Measurements from ENCODE around the gene MBP. TPM values are rescaled to one million over a fixed set of nuclear protein-coding genes. Genes with fewer than 3 reads are reported as not detected.

Gene MBP
- total and polyA plus RNA-seq, 2 donors (not counting 3 experiments of a cell fraction or from before 2014, with no cell fraction given) = 1.7 to 2.3 TPM

- TF ChIP-seq MAX (IDR thresholded peaks at IDR 0.05; ENCODE audit: insufficient read depth, insufficient read length) (no peak), MYC (IDR thresholded peaks at IDR 0.05; ENCODE audit: low read depth, low read length) (no peak), POLR2A (IDR thresholded peaks at IDR 0.05; ENCODE audit: low read depth, low read length) (no peak), GATA2 (IDR thresholded peaks at IDR 0.05; ENCODE audit: insufficient read depth, insufficient read length, low read depth, low read length) (no peak), POLR2AphosphoS5 (IDR thresholded peaks at IDR 0.05; ENCODE audit: insufficient read depth, low read depth, low read length) (no peak), FOS (IDR thresholded peaks at IDR 0.05; ENCODE audit: borderline replicate concordance, insufficient read depth, low read length) (no peak), JUN (IDR thresholded peaks at IDR 0.05; ENCODE audit: borderline replicate concordance, insufficient read depth, insufficient read length, low read depth) (no peak), EZH2 (IDR thresholded peaks at IDR 0.05; ENCODE audit: borderline replicate concordance, low read depth, low read length, severe bottlenecking) (no peak)
- TF ChIP-seq, protein P1, sequence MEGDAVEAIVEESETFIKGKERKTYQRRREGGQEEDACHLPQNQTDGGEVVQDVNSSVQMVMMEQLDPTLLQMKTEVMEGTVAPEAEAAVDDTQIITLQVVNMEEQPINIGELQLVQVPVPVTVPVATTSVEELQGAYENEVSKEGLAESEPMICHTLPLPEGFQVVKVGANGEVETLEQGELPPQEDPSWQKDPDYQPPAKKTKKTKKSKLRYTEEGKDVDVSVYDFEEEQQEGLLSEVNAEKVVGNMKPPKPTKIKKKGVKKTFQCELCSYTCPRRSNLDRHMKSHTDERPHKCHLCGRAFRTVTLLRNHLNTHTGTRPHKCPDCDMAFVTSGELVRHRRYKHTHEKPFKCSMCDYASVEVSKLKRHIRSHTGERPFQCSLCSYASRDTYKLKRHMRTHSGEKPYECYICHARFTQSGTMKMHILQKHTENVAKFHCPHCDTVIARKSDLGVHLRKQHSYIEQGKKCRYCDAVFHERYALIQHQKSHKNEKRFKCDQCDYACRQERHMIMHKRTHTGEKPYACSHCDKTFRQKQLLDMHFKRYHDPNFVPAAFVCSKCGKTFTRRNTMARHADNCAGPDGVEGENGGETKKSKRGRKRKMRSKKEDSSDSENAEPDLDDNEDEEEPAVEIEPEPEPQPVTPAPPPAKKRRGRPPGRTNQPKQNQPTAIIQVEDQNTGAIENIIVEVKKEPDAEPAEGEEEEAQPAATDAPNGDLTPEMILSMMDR (IDR thresholded peaks at IDR 0.05; ENCODE audit: extremely low read depth in 1 of 2, insufficient read depth in 1 of 2, low read depth in 1 of 2, low read length in 2 of 2) = no peak
- FAIRE-seq (no peak), DNase-seq (ENCODE audit: low read depth, low spot score) (no peak)
- Histone ChIP-seq H3K9ac (replicated peaks; ENCODE audit: extremely low read depth, insufficient read depth, low read length) (no peak overlapping the region), H3K27ac (ENCODE audit: insufficient read depth, low read depth, low read length) (no peak overlapping the region), H3K4me1 (ENCODE audit: control insufficient read depth, extremely low read depth, insufficient read depth, low read length) (no peaks in the 10 kb centered on the region), H3K27me3 (ENCODE audit: control insufficient read depth in 2 of 2, insufficient read depth in 2 of 2, low read length in 2 of 2) (no peaks in the 10 kb centered on the region), H3K36me3 (ENCODE audit: control insufficient read depth in 2 of 2, extremely low read depth in 1 of 2, insufficient read depth in 2 of 2, low read length in 2 of 2) (peaks cover 0 to 10% of the 10 kb centered on the region in 2 experiments), H2AFZ (ENCODE audit: low read depth, low read length) (no peak overlapping the region), H3K4me2 (ENCODE audit: insufficient read depth, low read length) (no peak overlapping the region), H3K9me3 (replicated peaks; ENCODE audit: control insufficient read depth, insufficient read depth, low read length) (no peaks in the 10 kb centered on the region), H3K9me1 (replicated peaks; ENCODE audit: control insufficient read depth, extremely low read depth, insufficient read depth, low read length) (no peaks in the 10 kb centered on the region), H3K79me2 (ENCODE audit: control insufficient read depth, insufficient read depth, low read length) (no peaks in the 10 kb centered on the region), H3K4me3 (replicated peaks in 1 of 3; ENCODE audit: insufficient read depth in 1 of 3, low read depth in 1 of 3, low read length in 3 of 3) (no peak overlapping the region), H4K20me1 (replicated peaks; ENCODE audit: control insufficient read depth, extremely low read depth, insufficient read depth, low read length) (no peaks in the 10 kb centered on the region)
- BruUV-seq (replicated peaks) = no TSS peak
- dilution Hi-C loops (cut with MboI; ENCODE audit: extremely low pct_ligation_motif_present, low sequenced_read_pairs) = no loop called here
- intact Hi-C loops (cut with micrococcal nuclease) = no loop called here
- ChIA-PET POLR2A (no interaction called here), CTCF (interaction anchor here (1.2 kb wide), 1 partner anchor 44 kb away, joined by 3 read pairs; no protein-coding TSS in a partner anchor)
Measured at GRCh38 chr18:76938619-76939018, 194.0 kb downstream of the MBP start.

Data from endothelial cell of umbilical vein (primary cell).